NT2/D1 (cell line): ENCODE measurements around the gene KRTAP4-11.

Experiments used
- SUZ12 ChIP-seq: IDR thresholded peaks from 2 replicates; pipeline ENCODE4 v1.6.1; 2011; ENCODE audit not compliant: insufficient read length, insufficient read depth; ENCODE audit errors: extremely low read depth
- ZNF274 ChIP-seq: IDR thresholded peaks from 2 replicates; pipeline ENCODE4 v1.6.1; 2011; ENCODE audit warnings: mild to moderate bottlenecking, low read depth, low read length

- TF ChIP-seq ZNF274 (no peak), SUZ12 (no peak)
Observed at GRCh38 chr17:41141361-41141760, 23.2 kb upstream of the KRTAP4-11 start.
